ENCODE data around the gene CDH23.

The CDH23 gene

DNA sequence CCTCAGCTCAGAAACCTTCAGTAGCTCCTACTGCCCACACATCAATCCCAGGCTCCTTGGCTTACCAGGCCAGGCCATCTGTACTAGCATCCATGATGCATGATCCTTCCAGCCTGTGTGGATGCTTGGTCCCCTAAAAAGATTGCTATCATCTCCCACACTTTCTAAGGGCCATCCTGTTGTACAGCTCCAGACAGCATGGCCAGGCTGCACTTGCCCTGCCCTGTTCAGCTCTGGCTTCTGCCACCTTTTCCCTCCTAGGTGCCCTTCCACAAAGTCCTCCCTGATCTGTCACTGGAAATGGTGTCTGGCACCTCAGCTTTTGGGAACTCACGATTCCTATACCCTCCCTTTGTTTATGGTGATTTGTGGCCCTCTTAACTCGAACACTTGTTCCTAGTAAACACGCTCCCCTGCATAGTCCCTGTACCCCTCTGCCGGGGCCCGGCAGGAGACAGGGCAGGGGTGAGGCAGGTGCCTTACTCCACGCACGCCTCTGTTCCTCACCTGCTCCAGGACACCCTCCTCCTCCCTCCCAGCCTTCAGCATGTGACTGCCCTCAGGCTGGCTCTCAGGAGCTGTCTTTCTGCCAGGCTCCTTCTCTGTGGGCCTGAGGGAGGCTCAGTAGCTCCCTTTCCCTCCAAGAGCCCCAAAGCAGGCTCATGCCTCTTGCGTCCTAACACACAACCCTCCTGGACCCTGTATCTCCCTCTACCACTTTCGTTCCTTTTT, 71.8 kb downstream of the CDH23 start:
- no peak for DNase-seq

DNA sequence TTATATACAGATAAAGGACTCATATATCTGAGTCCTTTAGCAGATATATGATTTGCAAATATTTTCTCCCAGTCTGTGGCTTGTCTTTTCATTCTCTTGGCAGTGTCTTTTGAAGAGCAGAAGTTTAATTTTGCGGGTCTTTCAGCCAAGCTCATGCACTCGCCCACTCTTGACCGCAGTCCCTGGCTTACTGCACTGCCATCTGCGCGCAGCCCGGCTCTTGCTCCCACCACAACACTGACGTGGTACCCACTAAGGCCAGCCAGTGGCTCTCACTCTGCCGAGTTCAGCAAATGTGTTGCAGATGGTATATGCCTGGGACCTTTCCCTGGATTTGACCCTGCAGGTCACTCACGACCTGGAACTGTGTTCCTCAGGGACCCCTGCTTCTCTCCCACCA, 74.3 kb downstream of the CDH23 start:
- DNase-seq, result no peak

DNA sequence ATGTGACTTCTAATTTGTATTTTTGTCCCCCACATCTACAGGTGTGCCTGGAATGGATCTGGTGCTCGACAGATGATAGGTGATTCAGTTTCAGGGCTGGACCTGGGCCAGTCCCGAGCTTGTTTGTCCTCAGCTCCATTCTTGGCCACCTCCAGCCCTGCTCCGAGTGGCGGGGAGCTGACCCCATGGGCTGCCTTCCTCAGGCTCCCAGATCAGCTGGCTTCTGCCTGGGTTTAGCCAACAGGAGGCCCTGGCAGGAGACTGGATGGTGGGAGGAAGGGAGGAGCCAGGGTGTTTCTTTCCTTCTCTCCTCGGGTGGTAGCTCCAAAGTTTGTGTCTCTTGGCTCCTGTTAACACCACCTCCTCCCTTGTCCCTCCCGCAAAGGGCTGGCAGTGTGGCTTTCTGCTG, 75.2 kb downstream of the CDH23 start:
- no peak for DNase-seq

DNA sequence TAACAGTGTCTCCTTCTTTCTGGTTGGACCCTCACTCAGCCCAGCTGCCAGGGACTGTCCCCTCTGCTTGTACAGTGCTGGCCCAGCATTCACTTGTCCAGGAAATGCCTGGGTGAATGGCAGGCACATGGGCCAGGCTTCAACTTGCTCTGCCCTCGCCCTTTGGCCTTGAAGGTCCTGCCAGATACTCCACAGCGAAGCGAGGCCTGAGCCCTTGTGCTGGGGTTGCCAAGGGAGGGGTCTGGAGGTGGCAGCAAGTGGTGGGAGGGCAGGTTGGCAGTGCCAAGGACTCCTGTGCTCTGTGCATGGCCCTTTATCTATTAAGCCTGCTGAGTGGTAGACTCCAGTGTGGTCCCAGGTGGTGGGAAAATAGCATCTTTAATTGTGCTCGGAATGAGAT, 75.7 kb downstream of the CDH23 start:
- DNase-seq, result no peak

DNA sequence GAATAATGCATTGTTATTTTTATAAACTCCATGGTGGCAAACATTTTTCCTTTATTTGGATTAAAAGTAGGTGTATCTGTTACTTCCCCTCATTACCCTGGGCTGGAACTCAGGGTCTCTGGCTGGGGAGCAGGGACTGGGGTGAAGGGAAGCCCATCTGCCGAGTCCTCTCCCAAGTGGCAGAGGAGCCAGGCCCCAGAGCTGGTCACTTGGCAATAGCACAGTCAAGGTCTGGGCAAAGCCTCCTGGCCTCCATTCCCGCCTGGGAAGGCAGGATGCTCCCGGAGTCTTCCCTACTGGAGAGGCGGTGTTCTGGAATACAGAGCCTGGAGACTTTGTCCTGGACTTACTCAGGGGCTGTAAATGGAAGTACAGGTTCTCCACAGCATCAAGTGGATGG, 76.2 kb downstream of the CDH23 start:
- no peak for DNase-seq

DNA sequence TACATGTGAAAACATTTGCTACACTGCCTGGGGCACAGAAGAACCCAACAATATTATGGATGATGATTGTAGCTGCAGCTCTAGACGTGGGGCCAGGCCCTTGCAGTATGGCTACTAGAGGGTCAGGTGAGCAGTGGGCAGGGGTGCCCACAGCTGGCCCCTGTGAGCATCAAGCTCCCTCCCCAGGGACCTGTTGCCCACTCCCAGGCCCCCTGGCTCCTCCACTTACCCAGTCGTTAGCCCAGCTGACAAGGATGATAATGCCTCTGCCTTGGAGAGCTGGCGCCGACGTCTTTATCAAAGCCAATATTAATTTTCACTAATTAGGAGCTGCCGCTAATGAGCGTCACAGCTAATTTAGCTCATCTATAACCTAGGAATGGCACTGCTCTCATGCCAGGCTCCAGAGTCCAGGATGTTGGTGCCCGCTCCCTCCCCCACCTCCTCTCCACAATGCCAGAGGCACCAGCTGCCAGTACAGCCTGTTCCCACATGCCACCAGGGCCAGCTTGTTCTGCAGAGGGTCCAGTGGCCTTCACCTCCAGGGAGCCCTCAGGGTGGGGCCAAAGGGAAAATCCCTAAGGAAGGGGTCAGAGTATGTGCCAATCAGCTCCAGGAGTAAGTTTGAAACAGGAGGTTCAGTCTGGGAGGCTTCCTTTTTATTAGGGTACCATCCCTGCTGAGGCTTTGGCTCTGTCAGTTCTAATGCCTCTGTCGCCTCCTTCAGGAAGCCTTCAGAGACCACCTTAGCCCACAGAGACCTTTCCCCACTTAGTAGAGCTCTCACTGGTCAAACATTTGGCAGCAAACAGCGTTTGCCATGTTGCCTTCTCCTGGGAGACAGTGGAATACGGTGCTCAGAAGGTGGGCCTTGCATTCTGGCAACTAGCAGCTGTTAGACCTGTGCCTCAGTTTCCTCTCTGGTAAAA, 77.2 kb downstream of the CDH23 start:
- DNase-seq, result no peak

DNA sequence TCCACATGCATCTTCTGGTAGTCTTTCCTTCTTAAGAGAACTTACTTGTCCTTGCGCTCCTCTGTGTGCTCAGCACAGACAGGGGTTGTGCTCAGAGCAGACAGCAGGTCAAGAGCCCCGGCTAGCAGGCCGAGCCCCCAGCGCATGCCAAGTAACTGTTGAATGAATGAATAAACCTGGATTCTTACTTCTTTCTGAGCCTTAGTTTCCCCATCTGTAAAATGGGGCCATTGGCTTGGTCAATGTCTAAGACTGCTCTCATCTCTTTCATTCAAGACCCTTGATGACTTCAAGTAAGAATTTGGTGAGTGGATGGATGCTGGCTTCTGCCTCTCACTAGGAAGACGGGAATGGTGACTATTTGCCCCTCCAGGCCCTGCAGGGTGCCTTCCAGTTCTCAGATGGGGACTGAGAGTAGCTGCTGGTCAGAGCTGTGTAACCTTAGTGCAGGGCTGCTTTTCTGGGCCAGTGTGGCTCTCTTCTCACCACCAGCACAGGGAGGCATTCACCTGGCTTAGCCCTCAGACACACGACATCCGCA, 78.1 kb downstream of the CDH23 start:
- DNase-seq, result no peak

DNA sequence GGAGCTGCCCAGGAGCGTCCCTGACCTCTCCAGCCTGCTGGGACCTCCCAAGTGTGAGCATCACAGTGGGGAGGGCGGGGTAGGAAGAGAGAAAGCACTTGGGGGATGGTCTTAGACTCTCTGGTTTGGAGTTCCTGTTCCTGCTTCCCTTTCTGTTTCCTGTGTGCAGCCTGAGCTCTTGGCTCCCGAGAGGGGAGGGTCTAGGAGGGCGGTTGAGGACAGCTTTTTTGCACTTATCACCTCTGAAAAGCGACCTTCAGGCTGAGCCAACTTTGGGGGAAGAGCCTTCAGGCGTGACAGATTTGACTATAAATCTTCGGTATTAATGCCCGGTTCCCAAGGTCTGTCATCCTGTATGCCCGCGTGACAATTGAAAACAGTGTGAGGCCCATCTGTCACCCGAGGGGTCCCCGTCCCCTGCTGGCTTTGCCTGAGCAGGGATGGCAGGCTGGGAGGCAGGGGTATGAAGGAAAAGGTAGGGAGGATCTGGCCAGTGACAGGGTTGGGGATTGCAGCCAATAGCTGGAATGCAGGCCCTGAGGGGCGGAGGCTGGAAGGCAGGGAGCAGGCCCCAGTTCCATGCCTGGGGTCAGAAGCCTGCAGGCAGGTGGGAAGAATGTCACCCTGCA, 78.6 kb downstream of the CDH23 start:
- DNase-seq, result peak; percentile 50

DNA sequence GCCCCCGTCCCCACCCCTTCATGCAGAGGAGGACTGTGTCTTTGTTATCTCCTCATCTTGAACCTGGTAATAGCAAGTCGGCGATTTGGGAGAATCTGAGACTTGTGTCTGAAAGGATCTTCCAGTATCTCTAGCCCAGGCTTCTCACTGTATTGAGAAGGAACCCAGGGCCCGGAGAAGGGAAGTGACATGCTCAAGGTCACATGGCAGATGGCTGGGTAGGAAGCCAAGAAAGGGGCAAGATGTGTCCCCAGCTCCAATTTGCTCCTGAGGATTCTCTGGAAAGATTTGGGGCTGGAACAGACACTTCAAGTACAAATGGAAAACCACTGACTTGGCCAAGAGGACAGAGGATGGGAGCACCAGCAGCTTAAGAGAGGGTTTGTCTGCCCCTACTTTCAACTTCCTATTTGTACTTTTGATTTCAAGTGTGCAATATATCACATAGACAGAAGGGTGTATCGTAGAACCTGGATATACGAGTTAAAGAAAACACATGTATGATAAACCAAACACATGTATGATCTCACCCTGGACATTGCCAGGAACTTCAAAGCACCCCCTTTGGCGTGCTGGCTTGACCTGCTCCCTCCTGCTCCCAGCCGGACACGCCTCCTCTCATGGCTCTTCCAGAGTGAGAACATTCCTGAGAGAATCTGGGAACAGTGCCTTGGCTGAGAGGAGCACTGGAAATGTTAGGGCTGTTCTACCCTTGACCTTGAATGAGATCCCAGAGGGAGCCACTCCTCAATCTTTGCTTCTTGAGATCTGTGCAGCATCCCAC, 79.7 kb downstream of the CDH23 start:
- no peak for DNase-seq

DNA sequence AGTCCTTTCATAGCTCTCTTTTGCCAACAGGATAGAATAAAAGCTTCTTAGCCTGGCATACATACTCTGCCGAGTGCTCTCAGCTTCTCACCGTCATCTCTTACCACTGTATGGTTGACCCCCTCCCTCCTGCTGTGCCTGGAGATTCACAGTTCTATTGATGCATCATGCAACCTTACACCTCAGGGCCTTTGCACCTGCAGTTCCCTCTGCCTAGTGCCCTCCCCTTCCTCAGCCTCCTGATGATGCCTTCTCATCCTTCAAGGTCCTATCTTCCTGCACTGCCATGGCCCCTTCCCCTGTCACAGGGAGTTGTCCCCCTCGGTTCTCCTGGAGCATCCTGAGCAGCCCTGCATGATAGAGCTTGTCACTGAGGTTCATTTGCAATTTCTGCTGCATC, 81.5 kb downstream of the CDH23 start:
- DNase-seq, result no peak

DNA sequence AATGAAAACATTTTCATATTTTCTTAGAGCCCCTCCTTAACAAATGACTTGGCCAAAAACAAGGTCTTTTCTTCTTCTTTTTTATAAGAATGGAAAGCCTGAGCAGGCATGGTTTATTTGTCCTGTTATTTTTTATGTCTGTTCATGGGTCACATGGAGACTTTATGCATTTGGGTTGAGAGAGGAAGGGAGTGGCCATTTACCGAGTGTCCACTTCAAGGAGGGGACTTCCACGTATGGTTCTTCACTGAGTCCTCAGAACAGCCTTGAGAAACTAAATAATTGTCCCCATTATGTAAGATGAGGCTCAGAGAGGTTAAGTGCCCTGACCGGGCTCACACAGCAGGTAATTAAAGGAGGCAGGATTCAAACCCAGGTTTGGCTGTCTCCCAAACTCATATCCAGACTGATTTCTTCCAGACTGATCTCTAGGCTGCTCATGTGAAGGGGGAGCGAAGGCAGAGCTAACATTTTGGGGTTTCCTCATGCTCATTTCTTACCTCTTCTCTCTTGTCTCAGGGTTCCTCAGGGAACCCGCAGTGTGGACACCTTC, 82.2 kb downstream of the CDH23 start:
- DNase-seq, result no peak

DNA sequence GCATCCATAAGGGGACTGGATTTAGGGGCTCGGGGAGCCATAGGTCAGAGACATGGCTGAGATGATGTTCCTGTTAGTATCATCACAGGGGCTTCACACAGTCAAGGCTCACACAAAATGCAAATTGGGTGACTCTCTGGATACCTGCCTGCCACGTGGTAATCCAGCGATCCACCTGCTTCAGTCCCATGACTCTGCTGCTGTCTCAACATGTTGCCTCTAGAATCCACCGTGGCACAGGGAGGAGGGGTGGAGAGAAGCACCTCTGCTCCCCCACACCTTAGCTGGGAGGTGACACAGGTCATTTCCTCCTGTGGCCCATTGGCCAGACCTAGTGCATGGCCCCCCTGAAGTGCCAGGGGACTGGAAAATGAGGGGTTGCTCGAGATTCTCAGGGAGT, 83.1 kb downstream of the CDH23 start:
- no peak for DNase-seq

DNA sequence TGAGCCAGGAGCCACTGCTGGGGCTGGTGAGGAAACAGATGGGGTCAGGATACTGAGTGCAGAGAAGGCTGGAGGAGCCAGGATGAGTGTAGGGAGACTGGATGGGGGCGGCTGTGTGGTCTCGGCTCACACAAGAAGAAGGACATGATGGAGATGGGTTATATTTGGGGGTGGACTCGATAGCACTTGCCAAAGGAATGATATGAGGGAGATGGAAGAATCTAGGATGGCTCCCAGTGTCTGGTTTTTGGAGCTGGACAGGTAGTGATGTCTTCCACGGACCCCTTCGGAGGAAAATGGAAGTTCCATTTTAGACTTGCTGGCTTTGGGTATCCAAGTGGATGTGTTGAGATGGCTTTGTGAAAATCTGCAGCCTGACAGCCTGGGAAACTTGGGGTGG, 83.9 kb downstream of the CDH23 start:
- DNase-seq, result no peak

DNA sequence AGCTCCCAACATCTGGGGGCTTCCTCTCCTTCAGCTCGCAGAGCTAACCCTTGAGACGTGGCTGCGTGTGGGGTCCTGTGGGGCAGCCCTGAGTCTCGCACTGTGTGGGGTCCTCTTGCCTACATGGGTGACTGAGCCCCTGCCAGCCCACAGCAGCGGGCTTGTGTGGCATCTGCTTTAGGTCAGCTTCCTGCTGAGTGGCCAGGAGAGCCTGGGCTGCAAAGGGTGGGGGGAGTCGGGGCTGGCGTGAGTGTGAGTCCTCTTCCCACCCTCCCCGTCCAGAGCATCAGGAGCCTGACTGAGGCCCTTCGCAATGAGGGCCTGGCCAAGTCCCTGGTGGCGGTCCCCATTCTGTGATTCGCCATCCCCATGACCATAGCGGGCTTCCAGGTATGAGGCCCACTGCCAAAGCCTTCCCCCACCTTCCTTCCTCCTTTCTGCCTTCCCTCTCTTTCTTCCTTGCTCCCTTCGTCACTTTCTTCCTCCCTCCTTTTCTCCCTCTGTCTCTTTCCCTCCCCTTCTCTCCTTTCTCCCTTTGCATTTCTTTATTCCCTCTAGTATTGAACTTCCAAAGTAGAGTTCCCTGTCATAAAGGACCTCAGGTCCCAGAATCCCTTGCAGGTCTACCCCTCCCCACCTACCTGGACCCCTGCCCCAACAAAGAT, 85.2 kb downstream of the CDH23 start:
- DNase-seq, result no peak

DNA sequence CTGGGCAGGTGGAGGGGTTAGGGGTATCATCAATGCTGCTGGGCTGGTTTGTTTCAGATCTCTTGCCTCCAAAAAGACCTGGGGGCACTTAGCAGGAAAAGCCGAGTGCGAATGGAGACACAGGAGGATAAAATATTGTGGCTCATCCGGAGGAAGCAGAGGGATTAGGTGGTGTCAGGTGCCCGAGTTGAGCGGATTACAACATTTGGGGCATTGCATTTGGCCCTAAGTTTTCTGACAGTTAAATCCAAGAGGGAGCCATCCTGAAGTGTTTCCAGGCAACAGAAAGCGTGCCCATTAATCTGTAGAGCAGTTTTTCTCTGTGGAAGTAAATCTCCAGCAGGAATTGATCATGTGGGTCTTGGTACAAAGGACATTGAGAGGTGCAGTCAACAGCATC, 85.9 kb downstream of the CDH23 start:
- DNase-seq, result no peak

DNA sequence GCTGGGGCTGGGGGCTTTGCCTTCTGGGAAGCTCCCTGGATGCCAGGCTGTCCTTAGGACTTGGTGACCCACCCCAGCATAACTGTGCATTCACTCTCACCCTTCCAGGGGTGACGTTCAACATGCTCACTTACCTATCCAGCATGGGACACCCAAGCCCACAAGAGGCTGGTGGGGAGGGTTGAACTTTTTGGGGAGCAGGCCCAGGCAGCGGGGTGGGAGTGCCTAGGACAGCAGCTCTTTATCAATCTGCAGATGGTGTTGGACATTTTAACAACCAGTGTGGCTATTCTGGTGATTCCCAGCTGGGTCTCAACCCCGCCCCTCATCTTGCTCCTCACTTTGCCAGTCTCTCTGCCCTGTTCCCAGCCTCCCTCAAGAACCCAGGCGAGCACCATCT, 86.4 kb downstream of the CDH23 start:
- DNase-seq, result no peak

DNA sequence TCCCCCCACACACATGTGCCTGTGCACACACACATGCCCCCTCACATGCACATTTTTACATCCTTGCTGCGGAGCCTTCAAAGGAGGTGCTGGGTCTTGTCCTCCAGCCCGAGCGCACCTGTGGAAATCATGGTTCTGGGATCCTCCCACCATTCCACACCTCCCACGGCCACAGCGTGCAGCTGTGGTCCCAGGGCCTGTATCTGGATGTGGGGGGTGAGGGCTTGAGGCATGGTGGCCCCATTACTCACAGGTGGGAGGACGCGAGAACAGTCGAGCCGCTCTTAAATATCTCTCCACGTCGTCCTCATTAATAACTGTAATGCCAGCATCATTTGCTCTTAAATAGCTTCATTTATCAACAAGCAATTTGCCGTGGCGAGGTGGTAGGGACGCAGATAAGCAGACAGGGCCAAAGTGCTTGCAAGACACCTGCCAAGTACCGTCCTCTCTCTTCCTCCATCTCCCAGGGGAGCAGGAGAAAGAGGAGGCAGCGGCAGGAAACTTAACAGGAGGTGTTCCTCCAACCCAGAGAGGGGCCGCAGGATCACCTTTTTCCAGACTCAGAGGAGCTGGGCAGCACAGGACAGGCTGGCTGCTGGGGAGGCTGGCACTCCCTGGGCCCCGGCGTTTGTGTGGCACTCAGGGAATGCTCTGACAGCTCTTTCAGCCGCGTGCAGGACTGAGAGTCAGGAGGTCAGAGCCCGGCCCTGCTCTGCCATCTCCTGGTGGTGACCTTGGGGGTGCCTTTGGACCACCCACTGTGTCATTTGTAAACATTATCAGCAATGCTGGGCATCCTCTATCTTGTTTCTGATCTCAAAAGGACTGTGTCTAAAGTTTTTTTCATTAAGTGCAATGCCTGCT, 87.4 kb downstream of the CDH23 start:
- no peak for DNase-seq

DNA sequence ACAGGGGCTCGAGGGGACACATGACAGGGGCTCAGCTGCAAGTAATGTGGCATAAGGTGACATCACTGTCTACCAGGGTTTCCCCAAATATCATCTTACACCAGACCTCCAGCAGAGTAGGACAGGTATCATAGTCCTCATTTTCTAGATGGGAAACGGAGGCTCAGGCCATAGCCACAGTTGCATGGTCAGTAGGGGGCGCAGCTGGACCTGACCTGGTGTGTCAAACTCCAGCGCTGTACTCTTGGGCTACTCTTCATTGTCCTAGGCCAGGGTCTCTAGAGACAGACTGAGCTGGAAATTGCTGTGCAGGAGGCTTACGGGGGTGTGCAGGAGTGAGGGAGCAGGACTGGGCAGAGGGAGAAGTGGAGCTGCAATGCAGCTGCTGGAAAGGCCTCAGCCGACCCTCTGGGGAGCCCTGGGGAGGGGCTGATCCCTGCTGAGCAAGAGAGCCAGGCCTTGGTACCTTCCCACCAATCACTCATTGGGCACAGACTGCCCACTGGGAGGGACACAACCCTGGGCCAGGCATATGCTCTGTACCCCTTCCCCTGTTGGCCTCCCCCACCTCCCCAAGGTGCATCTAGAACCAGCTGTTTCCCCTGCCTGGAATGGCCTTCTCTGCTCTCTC, 89.9 kb downstream of the CDH23 start:
- no peak for DNase-seq

DNA sequence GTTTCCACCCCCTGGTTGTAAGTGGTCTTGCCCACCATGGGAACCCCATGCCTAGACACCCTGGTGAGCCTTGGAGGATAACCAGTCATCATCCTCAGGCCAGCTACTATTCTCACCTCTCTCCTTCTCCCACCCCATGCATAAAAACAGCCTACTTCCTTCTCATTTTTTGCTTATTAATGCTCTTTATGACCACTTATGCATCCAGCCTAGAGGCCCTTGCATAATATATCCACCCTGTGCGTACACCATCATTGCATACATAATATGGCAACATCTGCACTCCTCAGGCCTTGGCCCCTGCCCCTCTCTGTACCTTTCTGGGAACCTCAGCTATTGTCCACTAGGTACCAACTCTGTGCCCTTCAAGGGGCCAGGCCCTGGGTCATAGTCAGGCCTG, 91.0 kb downstream of the CDH23 start:
- DNase-seq, result no peak

DNA sequence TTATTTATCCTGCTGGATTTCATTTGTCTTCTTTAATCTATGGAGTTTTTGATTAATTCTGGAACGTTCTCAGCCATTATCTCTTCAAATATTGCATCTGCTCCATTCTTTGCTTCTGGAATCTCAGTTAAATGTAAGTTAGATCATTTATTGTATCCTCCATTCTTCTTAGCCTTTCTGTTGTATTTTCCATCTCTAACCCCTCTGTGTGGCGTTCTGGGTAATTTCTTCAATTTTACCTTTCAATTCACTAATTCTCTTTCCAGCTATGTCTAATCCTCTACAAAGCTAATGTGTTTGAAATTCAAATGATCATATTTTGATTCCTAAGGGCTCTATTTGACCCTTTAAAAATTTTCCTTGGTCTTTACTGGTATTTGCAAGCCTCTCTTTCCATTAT, 92.4 kb downstream of the CDH23 start:
- no peak for DNase-seq
